ENCODE measurements around the gene TMA7B. TPM values are rescaled to one million over a fixed set of nuclear protein-coding genes. Genes with fewer than 3 reads are reported as not detected.
"Not testable (repeated sequence)": the region's sequence is repeated elsewhere in the genome, so short reads cannot be mapped to it uniquely, and the experiment has no call there.

The TMA7B gene
- polyA plus RNA-seq, 1 experiment, result not detected

DNA sequence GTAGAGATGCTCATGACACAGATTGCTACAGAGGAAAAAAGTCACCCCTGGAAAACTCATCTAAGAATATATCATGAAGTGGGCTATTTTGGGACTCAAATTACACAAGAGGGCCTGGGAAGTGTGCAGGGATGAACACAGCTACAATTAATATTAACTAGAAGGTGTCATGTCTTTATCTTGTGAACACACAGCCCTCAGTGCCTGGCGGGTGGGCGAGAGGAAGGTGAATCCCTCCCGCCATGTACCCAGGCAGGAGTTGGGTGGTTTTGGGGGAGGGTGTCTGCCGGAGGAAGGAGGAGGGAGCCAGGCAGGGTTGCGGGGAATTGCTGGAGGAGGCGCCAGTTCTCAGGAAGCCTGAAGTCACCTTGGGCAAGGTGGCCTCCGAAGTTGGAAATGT, 29.4 kb downstream of the TMA7B start:
- ChIA-PET POLR2A (no interaction called here), CTCF (no interaction called here)
- H3K4me3 ChIP-seq (ENCODE audit: low read depth, low read length), result no peak overlapping the region
- TF ChIP-seq, protein P1, sequence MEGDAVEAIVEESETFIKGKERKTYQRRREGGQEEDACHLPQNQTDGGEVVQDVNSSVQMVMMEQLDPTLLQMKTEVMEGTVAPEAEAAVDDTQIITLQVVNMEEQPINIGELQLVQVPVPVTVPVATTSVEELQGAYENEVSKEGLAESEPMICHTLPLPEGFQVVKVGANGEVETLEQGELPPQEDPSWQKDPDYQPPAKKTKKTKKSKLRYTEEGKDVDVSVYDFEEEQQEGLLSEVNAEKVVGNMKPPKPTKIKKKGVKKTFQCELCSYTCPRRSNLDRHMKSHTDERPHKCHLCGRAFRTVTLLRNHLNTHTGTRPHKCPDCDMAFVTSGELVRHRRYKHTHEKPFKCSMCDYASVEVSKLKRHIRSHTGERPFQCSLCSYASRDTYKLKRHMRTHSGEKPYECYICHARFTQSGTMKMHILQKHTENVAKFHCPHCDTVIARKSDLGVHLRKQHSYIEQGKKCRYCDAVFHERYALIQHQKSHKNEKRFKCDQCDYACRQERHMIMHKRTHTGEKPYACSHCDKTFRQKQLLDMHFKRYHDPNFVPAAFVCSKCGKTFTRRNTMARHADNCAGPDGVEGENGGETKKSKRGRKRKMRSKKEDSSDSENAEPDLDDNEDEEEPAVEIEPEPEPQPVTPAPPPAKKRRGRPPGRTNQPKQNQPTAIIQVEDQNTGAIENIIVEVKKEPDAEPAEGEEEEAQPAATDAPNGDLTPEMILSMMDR (IDR thresholded peaks at IDR 0.05; ENCODE audit: low read depth, low read length), result no peak
- no peak for DNase-seq (ENCODE audit: low read depth, low spot score)
- H3K27me3 ChIP-seq (ENCODE audit: control insufficient read depth, insufficient read depth, low read length), result peaks cover 33% of the 10 kb centered on the region
- no peak overlapping the region for H3K27ac ChIP-seq (ENCODE audit: low read depth, low read length)
- no peaks in the 10 kb centered on the region; the same call in 1 of the 2 replicates for H3K9me3 ChIP-seq (ENCODE audit: control insufficient read depth, insufficient read depth, low read length)

DNA sequence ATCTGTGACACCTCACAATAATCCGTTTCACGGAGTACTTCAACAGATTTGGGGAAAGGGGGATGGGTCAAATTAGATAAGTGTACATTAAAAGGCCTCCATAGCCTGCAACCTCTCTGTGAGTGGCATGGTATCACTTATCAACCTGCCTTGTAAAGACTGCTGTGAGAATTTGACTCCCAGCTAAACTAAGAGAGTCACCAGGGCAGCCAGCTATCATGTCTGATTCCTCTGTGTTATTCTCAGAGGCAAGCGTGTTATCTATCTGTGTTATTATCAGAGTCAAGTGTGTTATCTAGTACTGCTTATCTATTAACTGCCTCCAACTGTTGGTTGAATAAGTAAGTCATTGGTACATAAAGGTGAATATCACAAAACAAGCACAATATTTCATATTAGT, 30.5 kb downstream of the TMA7B start:
- Histone ChIP-seq H3K4me3 (ENCODE audit: low read depth, low read length) (no peak overlapping the region), H3K27ac (ENCODE audit: low read depth, low read length) (no peak overlapping the region), H3K9me3 (ENCODE audit: control insufficient read depth, insufficient read depth, low read length) (peaks cover 4% of the 10 kb centered on the region; the same call in 1 of the 2 replicates), H3K27me3 (ENCODE audit: control insufficient read depth, insufficient read depth, low read length) (peaks cover 33% of the 10 kb centered on the region)
- no peak for DNase-seq (ENCODE audit: low read depth, low spot score)
- POLR2A ChIA-PET, result no interaction called here
- TF ChIP-seq, protein P1 (IDR thresholded peaks at IDR 0.05; ENCODE audit: low read depth, low read length), result no peak
- CTCF ChIA-PET, result no interaction called here

DNA sequence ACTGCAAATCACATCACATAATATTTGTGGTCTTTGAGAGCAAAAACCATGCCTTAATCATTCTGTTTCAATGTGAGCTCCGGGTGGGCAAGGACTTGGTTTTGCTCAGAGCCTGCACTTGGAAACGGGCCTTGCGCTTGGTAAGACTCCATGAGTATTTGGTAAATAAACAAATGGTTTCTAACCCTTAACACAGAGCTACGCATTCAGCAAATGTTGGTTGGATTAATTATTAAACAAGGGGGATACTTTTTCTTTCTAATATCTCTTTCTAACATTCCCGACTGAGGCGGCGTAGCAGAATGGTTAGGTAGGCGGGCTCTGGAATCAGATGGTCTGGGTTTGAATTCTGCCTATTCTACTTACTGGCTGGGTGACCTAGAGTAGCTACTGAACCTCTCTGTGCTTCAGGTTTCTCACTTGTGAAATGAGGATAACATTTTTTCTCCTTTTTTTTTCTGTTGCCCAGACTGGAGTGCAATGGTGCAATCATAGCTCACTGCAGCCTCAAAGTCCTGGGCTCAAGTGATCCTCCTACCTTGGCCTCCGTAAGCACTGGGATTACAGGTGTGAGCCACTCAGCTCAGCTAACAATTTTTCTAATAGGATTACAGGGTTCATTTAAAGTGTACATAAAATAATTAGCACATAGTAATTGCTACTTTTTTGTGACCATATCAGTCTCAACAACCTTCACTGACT, 31.1 kb downstream of the TMA7B start:
- Histone ChIP-seq H3K27ac (ENCODE audit: low read depth, low read length) (no peak overlapping the region), H3K27me3 (ENCODE audit: control insufficient read depth, insufficient read depth, low read length) (peaks cover 29% of the 10 kb centered on the region), H3K4me3 (ENCODE audit: low read depth, low read length) (no peak overlapping the region), H3K9me3 (ENCODE audit: control insufficient read depth, insufficient read depth, low read length) (peaks cover 4% of the 10 kb centered on the region; the same call in 1 of the 2 replicates)
- TF ChIP-seq, protein P1 (IDR thresholded peaks at IDR 0.05; ENCODE audit: low read depth, low read length), result no peak
- POLR2A ChIA-PET, result no interaction called here
- DNase-seq (ENCODE audit: low read depth, low spot score), result no peak
- CTCF ChIA-PET, result no interaction called here

DNA sequence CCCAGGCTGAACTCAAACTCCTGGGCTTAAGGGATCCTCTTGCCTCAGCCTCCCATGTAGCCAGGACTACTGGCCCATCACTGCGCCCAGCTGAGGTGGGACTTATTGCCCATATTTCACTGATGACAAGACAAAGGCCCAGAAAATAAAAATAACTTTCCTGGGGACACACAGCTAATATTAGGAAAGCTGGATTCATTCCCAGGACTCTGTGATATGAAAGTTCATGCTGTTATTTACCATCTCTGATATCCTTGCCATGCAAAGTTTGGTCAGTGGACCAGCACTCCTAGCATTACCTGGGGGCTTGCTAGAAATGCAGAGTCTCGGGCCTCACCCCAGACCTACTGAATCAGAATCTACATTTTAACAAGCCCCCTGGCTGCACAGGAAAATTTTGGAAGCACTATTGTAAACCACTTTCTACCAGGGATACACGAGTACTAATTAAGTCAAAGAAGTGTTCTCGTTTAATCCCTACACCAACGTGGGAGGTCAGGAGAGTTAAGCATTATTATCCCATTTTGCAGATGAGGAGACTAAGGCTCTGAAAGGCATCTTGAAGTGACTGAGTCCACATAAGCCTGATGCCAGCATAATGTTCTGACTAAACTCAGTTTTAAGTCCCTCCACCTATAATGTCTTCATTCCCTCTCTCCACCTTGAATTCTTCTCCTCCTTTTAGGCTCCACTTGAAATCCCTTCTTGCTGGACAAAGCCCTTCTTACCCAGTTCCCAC, 32.1 kb downstream of the TMA7B start:
- TF ChIP-seq, protein P1 (IDR thresholded peaks at IDR 0.05; ENCODE audit: low read depth, low read length), result no peak
- Histone ChIP-seq H3K27me3 (ENCODE audit: control insufficient read depth, insufficient read depth, low read length) (peaks cover 29% of the 10 kb centered on the region), H3K27ac (ENCODE audit: low read depth, low read length) (no peak overlapping the region), H3K4me3 (ENCODE audit: low read depth, low read length) (no peak overlapping the region), H3K9me3 (ENCODE audit: control insufficient read depth, insufficient read depth, low read length) (peaks cover 4% of the 10 kb centered on the region; the same call in 1 of the 2 replicates)
- CTCF ChIA-PET, result no interaction called here
- POLR2A ChIA-PET, result no interaction called here
- no peak for DNase-seq (ENCODE audit: low read depth, low spot score)

DNA sequence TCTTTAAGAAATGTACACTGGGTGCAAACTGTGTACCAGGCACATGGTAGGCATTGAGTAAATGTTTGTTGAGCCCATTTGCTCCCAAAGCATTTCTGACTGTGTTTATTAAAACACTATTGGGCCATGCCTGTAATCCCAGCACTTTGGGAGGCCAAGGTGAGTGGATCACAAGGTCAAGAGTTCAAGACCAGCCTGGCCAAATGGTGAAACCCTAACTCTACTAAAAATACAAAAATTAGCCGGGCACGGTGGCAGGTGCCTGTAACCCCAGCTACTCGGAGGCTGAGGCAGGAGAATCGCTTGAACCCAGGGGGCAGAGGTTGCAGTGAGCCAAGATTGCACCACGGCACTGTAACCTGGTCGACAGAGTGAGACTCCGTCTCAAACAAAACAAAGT, 32.7 kb downstream of the TMA7B start:
- H3K4me3 ChIP-seq (ENCODE audit: low read depth, low read length); CTCF ChIA-PET; DNase-seq (ENCODE audit: low read depth, low spot score); H3K27ac ChIP-seq (ENCODE audit: low read depth, low read length); H3K9me3 ChIP-seq (ENCODE audit: control insufficient read depth, insufficient read depth, low read length); POLR2A ChIA-PET: not testable (repeated sequence)
- H3K27me3 ChIP-seq (ENCODE audit: control insufficient read depth, insufficient read depth, low read length), result peaks cover 29% of the 10 kb centered on the region

Measured in AG04450 (cell line).